GM12873 (cell line): ENCODE measurements around the gene RNU1-1.

Source experiments
- TF ChIP-seq, protein P1 (sequence below): IDR thresholded peaks from 2 replicates; pipeline ENCODE4 v1.5.1; 2012; ENCODE audit warnings: low read depth, mild to moderate bottlenecking, moderate library complexity, low read length, control low read depth; ENCODE audit not compliant: insufficient read depth; ENCODE audit errors: missing control alignments

The RNU1-1 gene

DNA sequence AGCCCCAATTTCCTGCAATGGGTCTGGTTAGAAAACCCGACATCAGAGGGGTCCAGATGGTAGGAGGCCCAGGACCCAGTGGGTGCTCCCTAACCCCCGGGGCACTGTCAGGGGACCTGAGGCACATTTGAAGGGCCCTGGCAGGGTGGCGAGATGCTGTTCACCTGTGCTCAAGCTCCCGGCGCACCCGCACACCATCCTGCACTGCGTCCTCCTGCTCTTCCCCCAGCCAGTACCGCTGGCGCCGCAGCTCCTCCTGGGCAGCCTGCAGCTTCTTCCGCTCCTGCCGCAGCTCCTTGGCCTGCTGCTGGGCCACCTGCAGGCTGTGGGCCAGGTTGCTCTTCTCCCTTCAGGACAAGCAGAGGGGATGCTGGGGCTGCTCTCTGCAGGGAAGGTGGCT lies 36.0 kb downstream of the RNU1-1 start:
- TF ChIP-seq, protein P1, sequence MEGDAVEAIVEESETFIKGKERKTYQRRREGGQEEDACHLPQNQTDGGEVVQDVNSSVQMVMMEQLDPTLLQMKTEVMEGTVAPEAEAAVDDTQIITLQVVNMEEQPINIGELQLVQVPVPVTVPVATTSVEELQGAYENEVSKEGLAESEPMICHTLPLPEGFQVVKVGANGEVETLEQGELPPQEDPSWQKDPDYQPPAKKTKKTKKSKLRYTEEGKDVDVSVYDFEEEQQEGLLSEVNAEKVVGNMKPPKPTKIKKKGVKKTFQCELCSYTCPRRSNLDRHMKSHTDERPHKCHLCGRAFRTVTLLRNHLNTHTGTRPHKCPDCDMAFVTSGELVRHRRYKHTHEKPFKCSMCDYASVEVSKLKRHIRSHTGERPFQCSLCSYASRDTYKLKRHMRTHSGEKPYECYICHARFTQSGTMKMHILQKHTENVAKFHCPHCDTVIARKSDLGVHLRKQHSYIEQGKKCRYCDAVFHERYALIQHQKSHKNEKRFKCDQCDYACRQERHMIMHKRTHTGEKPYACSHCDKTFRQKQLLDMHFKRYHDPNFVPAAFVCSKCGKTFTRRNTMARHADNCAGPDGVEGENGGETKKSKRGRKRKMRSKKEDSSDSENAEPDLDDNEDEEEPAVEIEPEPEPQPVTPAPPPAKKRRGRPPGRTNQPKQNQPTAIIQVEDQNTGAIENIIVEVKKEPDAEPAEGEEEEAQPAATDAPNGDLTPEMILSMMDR = no peak

DNA sequence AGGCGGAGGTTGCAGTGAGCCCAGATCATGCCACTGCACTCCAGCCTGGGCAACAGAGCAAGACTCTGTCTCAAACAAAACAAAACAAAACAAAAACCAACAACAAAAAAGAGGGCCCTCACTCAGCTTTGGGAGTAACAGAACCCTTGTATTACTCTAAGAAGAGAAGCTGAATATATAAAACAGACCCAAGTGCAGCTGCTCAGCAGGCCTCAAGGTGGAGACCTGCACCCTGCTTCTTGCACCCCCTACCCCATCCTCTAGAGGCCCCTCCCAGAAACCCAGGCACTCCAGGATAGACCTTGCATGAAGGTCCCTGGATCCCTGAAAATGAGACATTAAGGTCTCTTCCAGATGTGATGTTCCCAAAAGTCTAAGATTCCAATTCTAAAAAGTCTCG lies 39.2 kb downstream of the RNU1-1 start:
- TF ChIP-seq, protein P1 = peak; percentile 27

DNA sequence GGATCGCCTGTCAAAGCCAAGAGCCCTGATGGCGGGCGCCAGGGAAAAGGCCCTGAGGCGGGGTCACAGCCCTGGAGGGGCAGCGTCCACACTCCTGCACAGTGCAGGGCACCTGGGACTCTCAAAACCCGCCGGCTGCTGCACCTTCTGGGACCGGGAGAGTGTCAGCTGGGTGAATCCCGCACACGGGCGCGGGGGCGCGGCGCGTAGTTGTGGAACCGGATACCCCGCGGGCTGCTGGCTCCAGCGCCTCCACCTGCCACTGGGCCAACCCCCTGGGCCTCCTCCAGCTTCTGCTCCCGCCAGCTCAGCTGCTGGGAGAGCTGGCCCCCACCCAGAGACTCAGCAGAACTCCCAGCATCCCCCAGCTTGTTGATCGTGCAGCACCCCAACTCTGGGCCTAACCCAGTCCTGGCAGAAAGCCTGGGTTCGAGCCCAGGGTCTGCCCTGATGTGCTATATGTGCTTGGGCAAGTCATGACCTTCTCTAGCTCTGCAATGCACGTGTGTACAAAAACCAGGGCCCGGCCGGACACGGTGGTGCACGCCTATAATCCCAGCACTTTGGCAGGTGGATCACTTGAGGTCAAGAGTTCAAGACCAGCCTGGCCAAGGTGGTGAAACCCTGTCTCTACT lies 39.8 kb downstream of the RNU1-1 start:
- TF ChIP-seq, protein P1 = no peak

DNA sequence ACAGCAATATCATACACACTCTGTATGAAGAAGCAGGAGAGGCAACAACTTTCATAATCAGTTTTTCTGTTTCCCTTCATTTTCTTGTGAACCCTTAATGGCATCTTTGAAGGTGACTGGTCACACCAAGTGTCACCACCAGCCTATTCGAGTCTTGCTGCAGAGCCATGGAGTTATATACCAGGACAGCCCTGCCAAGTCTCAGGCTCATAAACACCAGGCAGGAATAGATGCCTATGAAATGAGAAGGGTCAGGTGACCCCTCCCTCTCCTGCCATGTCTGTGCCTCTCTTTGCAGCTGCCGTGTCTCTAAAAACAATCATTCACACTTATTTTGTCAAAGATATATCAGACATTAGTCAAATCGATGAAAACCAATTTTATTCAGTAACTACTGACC lies 45.5 kb downstream of the RNU1-1 start:
- TF ChIP-seq, protein P1 = no peak

DNA sequence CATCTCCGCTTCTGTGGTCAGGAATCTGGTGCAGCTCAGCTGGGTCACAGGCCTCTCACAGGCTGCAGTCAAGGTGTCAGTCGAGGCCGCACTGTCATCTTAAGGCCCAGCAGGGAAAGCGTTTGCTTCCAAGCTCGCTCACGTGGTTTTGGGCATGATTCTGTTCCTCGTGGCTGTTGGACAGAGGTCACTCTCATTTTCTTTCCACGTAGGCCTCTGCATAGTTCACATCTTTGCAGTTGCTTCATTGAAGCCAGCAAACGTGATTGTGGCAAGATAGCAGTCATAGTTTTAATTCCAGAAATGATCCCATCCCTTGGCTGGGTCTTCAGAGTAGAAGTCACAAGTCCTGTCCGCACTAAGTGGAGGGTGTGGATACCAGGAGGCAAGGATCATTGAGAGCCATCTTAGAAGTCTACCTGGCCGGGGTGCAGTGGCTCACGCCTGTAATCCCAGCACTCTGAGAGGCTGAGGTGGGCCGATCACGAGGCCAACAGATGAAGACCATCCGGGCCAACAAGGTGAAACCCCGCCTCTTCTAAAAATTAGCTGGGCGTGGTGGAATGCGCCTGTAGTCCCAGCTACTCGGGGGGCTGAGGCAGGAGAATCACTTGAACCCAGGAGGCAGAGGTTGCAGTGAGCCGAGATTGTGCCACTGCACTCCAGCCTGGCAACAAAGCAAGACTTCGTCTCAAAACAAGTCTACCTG lies 49.0 kb downstream of the RNU1-1 start:
- TF ChIP-seq, protein P1 = no peak
